RWPE1 (cell line): ENCODE measurements around the gene DNMT3A.

Experiments used
- CTCF ChIA-PET: fragments of 350-600 bp; sonication (Branson Sonifier 250); formaldehyde crosslinking; extraction: SDS; loops from one replicate; lab custom pipeline; 2021; lab: Yijun Ruan, JAX
- POLR2A ChIA-PET: fragments of 400-600 bp; formaldehyde crosslinking; extraction: SDS; loops from one replicate; lab custom pipeline; 2020; ENCODE audit warnings: antibody characterized with exemption; ENCODE audit not compliant: low non-redundant PET; lab: Yijun Ruan, JAX
- DNase-seq: peaks from one replicate; pipeline ENCODE4 v3.0.0; 2012; ENCODE audit warnings: low spot score
- H3K27ac ChIP-seq: fragments of 450-650 bp; 2 replicates; pipeline ENCODE4 v1.5.1; 2017
- CTCF ChIP-seq: fragments of 450-650 bp; conservative IDR thresholded peaks from 2 replicates; pipeline ENCODE4 v1.5.1; 2017; ENCODE audit warnings: low read depth, mild to moderate bottlenecking

The DNMT3A gene

GRCh38 chr2:25306777-25307368, 34.9 kb downstream of the DNMT3A start:
- CTCF ChIA-PET: interaction anchor here (0.6 kb wide), 3 partner anchors 60 to 1196 kb away, joined by 3 read pairs; no protein-coding TSS in a partner anchor
- POLR2A ChIA-PET: no interaction called here
- DNase-seq: peak; percentile 13
- no peak for TF ChIP-seq CTCF
- H3K27ac ChIP-seq: peak overlapping the region; percentile 61

GRCh38 chr2:25305775-25306174, 36.0 kb downstream of the DNMT3A start:
- H3K27ac ChIP-seq: peak overlapping the region; percentile 61
- ChIA-PET CTCF (interaction anchor here (0.8 kb wide), 1 partner anchor 11 kb away, joined by 3 read pairs; no protein-coding TSS in a partner anchor), POLR2A (no interaction called here)
- TF ChIP-seq CTCF: no peak
- DNase-seq: no peak

GRCh38 chr2:25304826-25305596, 36.7 kb downstream of the DNMT3A start:
- CTCF ChIA-PET: interaction anchor here (0.8 kb wide), 1 partner anchor 10 kb away, joined by 3 read pairs; no protein-coding TSS in a partner anchor
- peak overlapping the region; percentile 61; the same call in 1 of the 2 replicates for H3K27ac ChIP-seq
- DNase-seq: no peak
- TF ChIP-seq CTCF: no peak
- POLR2A ChIA-PET: no interaction called here

- H3K27ac ChIP-seq: no peak overlapping the region
- ChIA-PET POLR2A (no interaction called here), CTCF (no interaction called here)
Measured at GRCh38 chr2:25304321-25304720, 37.4 kb downstream of the DNMT3A start.

GRCh38 chr2:25303633-25304236, 38.0 kb downstream of the DNMT3A start:
- DNase-seq: no peak
- POLR2A ChIA-PET: no interaction called here
- H3K27ac ChIP-seq: no peak overlapping the region
- no peak for TF ChIP-seq CTCF
- CTCF ChIA-PET: no interaction called here

More at GRCh38 chr2:25304321-25304720, 37.4 kb downstream of the DNMT3A start:
- DNase-seq: no peak
- TF ChIP-seq CTCF: no peak

GRCh38 chr2:25302758-25303375, 38.9 kb downstream of the DNMT3A start:
- no peak for TF ChIP-seq CTCF
- H3K27ac ChIP-seq: no peak overlapping the region
- CTCF ChIA-PET: interaction anchor here (0.7 kb wide), 1 partner anchor 221 kb away, joined by 3 read pairs; no protein-coding TSS in a partner anchor
- DNase-seq: no peak
- POLR2A ChIA-PET: no interaction called here
